Epithelial cell of proximal tubule (primary cell): Measurements from ENCODE around the gene PCDH15. TPM values are rescaled to one million over a fixed set of nuclear protein-coding genes. Genes with fewer than 3 reads are reported as not detected.

Source experiments
- DNase-seq: peaks from one replicate; pipeline ENCODE4 v3.0.0-alpha.2; 2011; ENCODE audit warnings: low read depth
- H3K4me3 ChIP-seq: 2 replicates; pipeline ENCODE4 v1.5.1; 2011; ENCODE audit warnings: low read depth, mild to moderate bottlenecking, low read length
- CTCF ChIP-seq: conservative IDR thresholded peaks from 2 replicates; pipeline ENCODE4 v1.5.1; 2012; ENCODE audit warnings: low read depth, mild to moderate bottlenecking, low read length
- total RNA-seq: library from RNA; depleted of rRNA; stranded (reverse); fragments of >200 nt; gene quantifications from 2 replicates; pipeline ENCODE4 v1.2.3, GENCODE V29; 2015

Gene PCDH15
- total RNA-seq, 1 donor from 2014 or later = not detected

DNA sequence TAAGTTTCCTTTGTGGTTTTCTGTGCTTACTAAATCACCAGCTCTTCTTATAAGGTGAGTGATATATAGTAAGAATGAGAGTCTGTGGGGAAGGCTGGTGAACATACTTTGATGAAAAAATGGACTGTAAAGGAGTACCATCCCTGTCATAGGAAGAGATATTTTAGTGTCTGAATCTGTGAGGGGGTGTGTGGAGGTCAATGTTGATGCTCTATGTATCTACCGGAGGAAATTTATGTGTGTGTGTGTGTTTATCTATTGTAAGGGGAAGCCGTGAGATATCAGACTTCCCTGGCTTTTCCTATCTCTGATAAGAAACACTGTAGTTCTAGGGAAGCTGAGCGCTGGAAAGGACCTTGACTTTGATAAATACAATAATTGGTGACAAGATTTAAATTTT lies 179.0 kb downstream of the PCDH15 start:
- DNase-seq = no peak
- no peak for TF ChIP-seq CTCF
- no peak overlapping the region for H3K4me3 ChIP-seq

DNA sequence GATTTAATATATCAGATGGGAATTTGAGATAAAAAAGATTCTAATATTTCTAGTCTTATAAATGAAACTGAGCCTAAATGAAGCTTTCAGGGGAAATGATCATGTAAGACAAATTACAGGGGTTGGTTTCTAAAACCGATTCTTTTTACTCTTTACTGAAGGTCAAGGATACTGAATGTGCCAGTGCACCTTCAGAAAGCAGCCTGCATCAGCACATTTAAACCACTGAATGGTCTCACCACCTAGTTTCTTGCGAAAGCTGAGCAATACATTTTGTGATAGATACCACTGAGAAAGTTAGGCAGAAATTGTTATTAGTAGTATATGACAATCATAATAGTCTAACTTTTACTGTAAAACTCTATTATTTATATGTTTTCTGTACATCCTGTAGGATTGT lies 180.7 kb downstream of the PCDH15 start:
- no peak overlapping the region for H3K4me3 ChIP-seq
- TF ChIP-seq CTCF = no peak
- no peak for DNase-seq

DNA sequence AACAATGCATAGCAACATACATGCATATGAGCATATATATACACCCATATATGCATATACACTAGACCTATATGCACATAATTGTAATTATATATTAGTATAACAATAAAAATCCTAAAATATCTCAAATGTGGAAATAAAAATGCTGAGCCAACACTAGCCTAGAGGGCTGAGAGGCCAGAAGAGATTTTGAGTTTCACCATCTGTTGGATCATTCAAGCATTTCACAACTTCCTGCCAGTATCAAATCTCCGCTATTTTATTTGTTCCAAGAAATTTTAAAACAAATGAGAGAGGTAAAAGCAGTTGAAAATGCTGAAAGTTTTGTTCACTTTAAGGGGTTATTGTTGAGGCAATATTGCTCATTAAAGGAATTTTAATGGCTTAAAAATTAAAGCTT lies 187.0 kb downstream of the PCDH15 start:
- H3K4me3 ChIP-seq = no peak overlapping the region
- TF ChIP-seq CTCF = no peak
- DNase-seq = no peak

DNA sequence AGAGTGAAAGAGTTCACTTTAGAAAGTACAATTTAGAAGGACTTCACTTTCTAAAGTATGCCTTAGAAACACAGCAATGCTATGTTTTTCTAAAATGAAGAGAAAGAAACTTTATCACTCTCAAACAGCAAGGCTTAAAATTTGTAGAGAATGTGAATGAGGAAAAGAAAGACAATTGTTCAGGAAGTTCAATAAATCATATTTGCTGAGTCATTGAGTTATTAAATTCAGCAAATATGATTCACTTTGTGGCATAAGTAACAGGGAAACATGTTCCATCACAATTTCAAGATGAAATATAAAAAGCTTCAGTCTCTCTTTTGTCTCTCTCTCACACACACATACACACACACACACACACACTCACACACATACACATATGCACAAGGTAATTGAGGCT lies 187.9 kb downstream of the PCDH15 start:
- TF ChIP-seq CTCF = no peak
- no peak for DNase-seq
- H3K4me3 ChIP-seq = no peak overlapping the region

DNA sequence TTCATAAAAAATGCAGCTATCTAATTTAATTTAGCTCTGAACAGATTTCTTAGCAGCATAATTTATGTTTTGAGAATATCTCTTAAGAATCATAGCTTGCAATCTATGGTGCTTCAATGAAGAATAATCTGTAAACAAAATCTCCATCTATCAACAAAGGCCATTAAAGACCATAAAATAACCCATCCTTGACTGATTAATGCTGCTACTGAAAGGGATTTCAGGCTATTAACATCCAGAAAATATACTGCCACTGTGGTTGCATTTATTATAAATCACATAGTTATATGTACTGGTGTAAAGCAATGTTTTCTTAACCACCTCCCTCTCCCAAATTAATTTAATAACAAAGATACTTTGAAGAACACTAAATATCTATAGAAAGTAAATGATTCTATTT lies 191.6 kb downstream of the PCDH15 start:
- no peak for TF ChIP-seq CTCF
- H3K4me3 ChIP-seq = no peak overlapping the region
- DNase-seq = no peak

- H3K4me3 ChIP-seq = no peak overlapping the region
- no peak for DNase-seq
- no peak for TF ChIP-seq CTCF
Measured at GRCh38 chr10:54607983-54608382, 193.0 kb downstream of the PCDH15 start.

- H3K4me3 ChIP-seq = no peak overlapping the region
- TF ChIP-seq CTCF = no peak
- no peak for DNase-seq
Measured at GRCh38 chr10:54594289-54594688, 206.7 kb downstream of the PCDH15 start.
